ENCODE measurements around the gene HYCC1. TPM values are rescaled to one million over a fixed set of nuclear protein-coding genes. Genes with fewer than 3 reads are reported as not detected.

Gene HYCC1
- total RNA-seq, 1 donor from 2014 or later = 10.9 TPM

GRCh38 chr7:22996470-22996869 lies 17.5 kb downstream of the HYCC1 start:
- no peak for TF ChIP-seq CTCF (IDR thresholded peaks at IDR 0.05)
- H3K27ac ChIP-seq = no peak overlapping the region
- no peaks in the 10 kb centered on the region for H3K9me3 ChIP-seq
- no peak overlapping the region for H3K4me3 ChIP-seq
- no peaks in the 10 kb centered on the region for H3K27me3 ChIP-seq
- intact Hi-C loops (cut with DNase I) = no loop called here
- H3K4me1 ChIP-seq = peaks cover 0 to 15% of the 10 kb centered on the region in 2 donors
- no peaks in the 10 kb centered on the region for H3K36me3 ChIP-seq
- DNase-seq (ENCODE audit: low spot score in 2 of 2) = no peak

- Histone ChIP-seq H3K36me3 (no peaks in the 10 kb centered on the region), H3K4me3 (no peak overlapping the region), H3K9me3 (no peaks in the 10 kb centered on the region), H3K27ac (no peak overlapping the region), H3K4me1 (peaks cover 0 to 5% of the 10 kb centered on the region in 2 donors), H3K27me3 (no peaks in the 10 kb centered on the region)
- no peak for TF ChIP-seq CTCF (IDR thresholded peaks at IDR 0.05)
- intact Hi-C loops (cut with DNase I) = no loop called here
- no peak for DNase-seq (ENCODE audit: low spot score in 2 of 2)
Measured at GRCh38 chr7:22995011-22995410, 18.9 kb downstream of the HYCC1 start.

- H3K36me3 ChIP-seq = no peaks in the 10 kb centered on the region
- no peak for TF ChIP-seq CTCF (IDR thresholded peaks at IDR 0.05)
- no peak for DNase-seq (ENCODE audit: low spot score in 2 of 2)
- no peaks in the 10 kb centered on the region for H3K9me3 ChIP-seq
- H3K4me1 ChIP-seq = peaks cover 0 to 2% of the 10 kb centered on the region in 2 donors
- intact Hi-C loops (cut with DNase I) = no loop called here
- H3K27ac ChIP-seq = no peak overlapping the region
- H3K27me3 ChIP-seq = no peaks in the 10 kb centered on the region
- H3K4me3 ChIP-seq = no peak overlapping the region
Measured at GRCh38 chr7:22992874-22993840, 20.8 kb downstream of the HYCC1 start.

- TF ChIP-seq CTCF (IDR thresholded peaks at IDR 0.05) = no peak
- Histone ChIP-seq H3K4me3 (no peak overlapping the region), H3K9me3 (no peaks in the 10 kb centered on the region), H3K4me1 (peaks cover 0 to 2% of the 10 kb centered on the region in 2 donors), H3K27ac (no peak overlapping the region), H3K36me3 (no peaks in the 10 kb centered on the region), H3K27me3 (no peaks in the 10 kb centered on the region)
- intact Hi-C loops (cut with DNase I) = no loop called here
- DNase-seq (ENCODE audit: low spot score in 2 of 2) = no peak
Measured at GRCh38 chr7:22990588-22990949, 23.4 kb downstream of the HYCC1 start.

- no peaks in the 10 kb centered on the region for H3K27me3 ChIP-seq
- TF ChIP-seq CTCF (IDR thresholded peaks at IDR 0.05) = no peak
- intact Hi-C loops (cut with DNase I) = no loop called here
- no peak overlapping the region for H3K27ac ChIP-seq
- no peaks in the 10 kb centered on the region for H3K9me3 ChIP-seq
- no peak for DNase-seq (ENCODE audit: low spot score in 2 of 2)
- no peak overlapping the region for H3K4me3 ChIP-seq
- peaks cover 0 to 2% of the 10 kb centered on the region in 2 donors for H3K4me1 ChIP-seq
- H3K36me3 ChIP-seq = no peaks in the 10 kb centered on the region
Measured at GRCh38 chr7:22989643-22990587, 24.0 kb downstream of the HYCC1 start.
